HepG2 (cell line): Measurements from ENCODE around the gene CIITA. TPM values are rescaled to one million over a fixed set of nuclear protein-coding genes. Genes with fewer than 3 reads are reported as not detected.

ENCODE experiments used
- ARID4A ChIP-seq: sonication (generic); formaldehyde crosslinking; IDR thresholded peaks from 2 replicates; pipeline ENCODE4 v1.5.0; 2020; ENCODE audit warnings: mild to moderate bottlenecking, missing genetic modification reagents, borderline replicate concordance
- CENPBD1 ChIP-seq: sonication (generic); formaldehyde crosslinking; IDR thresholded peaks from 2 replicates; pipeline ENCODE4 v1.8.0; 2022; ENCODE audit warnings: missing genetic modification reagents, low read depth, mild to moderate bottlenecking, borderline replicate concordance
- CHCHD3 ChIP-seq: sonication (generic); formaldehyde crosslinking; IDR thresholded peaks from 2 replicates; pipeline ENCODE4 v1.8.0; 2022; ENCODE audit warnings: mild to moderate bottlenecking, missing genetic modification reagents, moderate library complexity
- HNRNPL ChIP-seq: fragments of 200-400 bp; formaldehyde crosslinking; IDR thresholded peaks from 2 replicates; pipeline ENCODE4 v1.6.1; 2017; ENCODE audit warnings: mild to moderate bottlenecking, low read depth, low read length
- NFKB2 ChIP-seq: sonication (generic); formaldehyde crosslinking; IDR thresholded peaks from 2 replicates; pipeline ENCODE4 v1.4.0; 2020; ENCODE audit warnings: missing genetic modification reagents, borderline replicate concordance
- NPAS2 ChIP-seq: sonication (generic); formaldehyde crosslinking; IDR thresholded peaks from 2 replicates; pipeline ENCODE4 v1.8.0; 2022; ENCODE audit warnings: mild to moderate bottlenecking, missing genetic modification reagents, borderline replicate concordance
- TBX3 ChIP-seq: fragments of 450-650 bp; IDR thresholded peaks from 2 replicates; pipeline ENCODE4 v1.6.1; 2017; ENCODE audit warnings: antibody characterized with exemption, mild to moderate bottlenecking, inconsistent platforms, borderline replicate concordance
- TCF7L2 ChIP-seq: IDR thresholded peaks from 2 replicates; pipeline ENCODE4 v1.6.1; 2011; ENCODE audit warnings: mild to moderate bottlenecking, low read depth, low read length, moderate library complexity
- ZBTB43 ChIP-seq: sonication (generic); formaldehyde crosslinking; conservative IDR thresholded peaks from 2 replicates; pipeline ENCODE4 v1.4.0; 2020; ENCODE audit warnings: missing genetic modification reagents
- ZC3H4 ChIP-seq: sonication (generic); formaldehyde crosslinking; IDR thresholded peaks from 2 replicates; pipeline ENCODE4 v1.4.0; 2020; ENCODE audit warnings: missing genetic modification reagents, borderline replicate concordance
- ZIK1 ChIP-seq: sonication (generic); formaldehyde crosslinking; IDR thresholded peaks from 2 replicates; pipeline ENCODE4 v1.5.0; 2020; ENCODE audit warnings: mild to moderate bottlenecking, low read depth, missing genetic modification reagents, borderline replicate concordance
- ZNF318 ChIP-seq: sonication (generic); formaldehyde crosslinking; IDR thresholded peaks from 2 replicates; pipeline ENCODE4 v1.4.0; 2020; ENCODE audit warnings: mild to moderate bottlenecking, missing genetic modification reagents
- ZNF549 ChIP-seq: sonication (generic); formaldehyde crosslinking; IDR thresholded peaks from 2 replicates; pipeline ENCODE4 v1.5.0; 2020; ENCODE audit warnings: missing genetic modification reagents
- ZNF720 ChIP-seq: sonication (generic); formaldehyde crosslinking; IDR thresholded peaks from 2 replicates; pipeline ENCODE4 v1.4.0; 2020; ENCODE audit warnings: missing genetic modification reagents
- ZNF761 ChIP-seq: sonication (generic); formaldehyde crosslinking; conservative IDR thresholded peaks from 2 replicates; pipeline ENCODE4 v1.4.0; 2020; ENCODE audit warnings: mild to moderate bottlenecking, missing genetic modification reagents
- polyA plus RNA-seq, 8 experiments: library from polyadenylated mRNA; depleted of rRNA in 3 of 8; stranded (reverse) in 7 of 8; unstranded in 1 of 8; fragments of >200 nt; fragmentation: Illumina TruSeq in 4 of 8; extraction: Trizol in 4 of 8; gene quantifications; 2 replicates each; pipeline versions ENCODE4 v1.2.1 to v1.2.3, GENCODE V29; 2011 to 2016; ENCODE audit warnings: low read depth in 4 of 8, missing spikeins in 1 of 8, mixed read lengths in 1 of 8; ENCODE audit not compliant: insufficient read depth in 1 of 8
- total RNA-seq, 5 experiments: library from RNA; depleted of rRNA; stranded (reverse); fragments of >200 nt; fragmentation: Illumina TruSeq; extraction: Trizol; gene quantifications; 2 replicates each; pipeline ENCODE4 v1.2.3, GENCODE V29; 2016; ENCODE audit warnings: low read depth in 1 of 5

The CIITA gene
- total and polyA plus RNA-seq, 2 of the 13 experiments (the other 11 are each of a cell fraction or from before 2014, with no cell fraction given) = 0.08 to 0.09 TPM

GRCh38 chr16:10923650-10924214, 46.7 kb downstream of the CIITA start (continued):
- peak; percentile 62 for TF ChIP-seq ARID4A
- no peak for TF ChIP-seq ZBTB43 (CRISPR knock-in tag)
- TF ChIP-seq CHCHD3 (CRISPR knock-in tag) = no peak
- no peak for TF ChIP-seq TCF7L2
- TF ChIP-seq ZNF318 (CRISPR knock-in tag) = no peak; the same call in 1 of the 2 replicates
- TF ChIP-seq CENPBD1 (CRISPR knock-in tag) = no peak
- peak; percentile 97 for TF ChIP-seq HNRNPL
- no peak for TF ChIP-seq ZC3H4 (CRISPR knock-in tag)
- TF ChIP-seq ZNF761 (CRISPR knock-in tag) = no peak; the same call in 1 of the 2 replicates
- TF ChIP-seq ZNF720 (CRISPR knock-in tag) = no peak
- TF ChIP-seq TBX3 = peak; percentile 49; the same call in 1 of the 2 replicates
- TF ChIP-seq ZIK1 = no peak
- TF ChIP-seq NPAS2 (CRISPR knock-in tag) = no peak
- no peak for TF ChIP-seq ZNF549
- no peak; the same call in 1 of the 2 replicates for TF ChIP-seq NFKB2 (CRISPR knock-in tag)
